AG08395 (cell line): ENCODE results near the gene SEC14L6.

ENCODE experiments used
- DNase-seq: peaks from one replicate; pipeline ENCODE4 v3.0.0; 2012; ENCODE audit warnings: mixed read lengths, low spot score

Gene SEC14L6

GRCh38 chr22:30495041-30495784 is 51.3 kb downstream of the SEC14L6 start:
- DNase-seq, result no peak

DNA sequence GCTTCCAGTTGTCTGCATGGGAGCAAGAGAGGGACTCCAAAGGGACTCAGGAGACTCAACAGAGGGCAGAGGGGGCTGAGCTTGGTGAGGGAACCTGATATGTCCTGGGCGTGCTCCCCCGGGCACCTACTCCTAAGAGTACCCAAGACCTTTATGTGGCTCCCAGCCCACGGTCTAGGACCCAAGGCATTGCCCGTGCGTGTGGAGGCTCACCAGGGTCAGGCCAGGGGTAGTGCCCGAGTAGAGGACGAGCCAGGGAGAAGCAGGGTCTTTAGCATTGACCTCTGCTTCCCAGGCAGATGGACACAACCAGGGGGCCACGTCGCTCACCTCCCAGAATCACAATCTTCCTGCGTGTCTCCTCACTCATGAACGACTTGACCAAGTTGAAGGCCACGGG is 54.4 kb downstream of the SEC14L6 start:
- no peak for DNase-seq

GRCh38 chr22:30491381-30491780 is 55.2 kb downstream of the SEC14L6 start:
- DNase-seq, result no peak

DNA sequence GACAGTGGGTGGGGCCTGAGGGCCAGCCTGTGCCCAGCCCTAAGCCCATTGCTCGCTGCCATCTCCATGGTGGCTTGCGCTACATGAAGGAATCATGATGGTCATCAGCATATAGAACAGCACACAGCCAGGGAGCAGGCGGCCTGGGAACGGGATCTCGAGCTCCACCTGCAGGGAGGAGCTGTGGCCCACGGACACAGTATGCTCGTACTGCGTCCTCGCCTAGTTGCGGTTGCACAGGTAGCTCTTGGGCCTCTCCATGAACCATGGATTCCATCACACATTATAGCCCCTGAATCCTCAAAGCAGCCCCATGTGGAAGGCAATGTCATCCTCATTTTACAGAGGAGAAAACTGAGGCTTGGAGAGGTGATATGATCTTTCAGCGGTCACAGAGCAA is 56.1 kb downstream of the SEC14L6 start:
- no peak for DNase-seq

- DNase-seq, result no peak
Measured at GRCh38 chr22:30488121-30488520, 58.4 kb downstream of the SEC14L6 start.

DNA sequence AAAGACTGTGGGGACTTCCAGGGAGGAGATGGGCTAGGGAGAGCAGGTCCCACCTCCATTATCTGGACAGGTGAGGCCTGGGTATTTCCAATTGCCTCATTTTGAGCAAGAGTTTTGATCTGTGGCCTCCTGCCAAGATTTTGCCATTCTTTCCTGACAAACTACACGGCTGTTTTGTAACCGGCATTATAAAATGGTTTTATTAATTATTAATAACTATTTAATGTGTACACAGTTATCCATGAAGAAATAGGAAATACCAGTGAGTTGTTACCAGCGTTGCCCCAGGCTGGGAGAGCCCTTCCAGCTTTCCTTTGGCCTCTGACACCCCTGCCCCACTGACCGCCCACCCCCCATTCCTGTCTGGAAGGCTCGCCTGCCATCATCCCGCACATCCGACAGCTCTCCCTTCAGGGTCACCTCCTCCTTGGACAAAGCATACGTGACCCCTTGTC is 59.9 kb downstream of the SEC14L6 start:
- no peak for DNase-seq

GRCh38 chr22:30486118-30486517 is 60.4 kb downstream of the SEC14L6 start:
- no peak for DNase-seq

DNA sequence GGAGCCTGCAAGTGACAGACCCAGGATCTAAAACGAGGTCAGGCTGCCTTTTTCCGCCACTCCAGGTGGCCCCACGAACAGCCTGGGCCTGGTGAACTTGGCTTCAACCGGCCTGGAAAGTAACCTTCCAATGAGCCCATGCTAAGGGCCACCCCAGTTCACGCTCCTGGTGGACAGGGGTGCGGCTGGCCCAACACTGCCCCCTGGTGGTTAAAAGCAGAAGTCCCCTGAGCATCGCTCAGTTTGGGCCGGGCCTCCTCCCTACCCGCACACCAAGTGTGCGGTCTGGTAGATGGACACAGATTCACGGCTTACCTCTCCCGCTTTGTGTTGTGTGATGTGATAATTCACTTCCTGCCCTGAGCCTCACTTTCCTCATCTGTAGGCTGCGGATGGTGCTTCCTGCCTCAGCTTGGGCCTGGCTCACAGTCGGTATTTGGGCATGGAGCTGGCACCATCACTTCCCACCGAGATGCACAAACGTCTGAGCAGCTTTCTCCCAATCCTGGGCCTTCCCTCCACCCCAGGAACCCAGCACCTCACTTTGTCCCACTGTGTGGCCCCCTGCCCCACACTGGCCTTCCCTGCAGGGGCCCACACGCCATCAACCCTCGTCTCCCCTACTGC is 61.1 kb downstream of the SEC14L6 start:
- peak; percentile 95 for DNase-seq

DNA sequence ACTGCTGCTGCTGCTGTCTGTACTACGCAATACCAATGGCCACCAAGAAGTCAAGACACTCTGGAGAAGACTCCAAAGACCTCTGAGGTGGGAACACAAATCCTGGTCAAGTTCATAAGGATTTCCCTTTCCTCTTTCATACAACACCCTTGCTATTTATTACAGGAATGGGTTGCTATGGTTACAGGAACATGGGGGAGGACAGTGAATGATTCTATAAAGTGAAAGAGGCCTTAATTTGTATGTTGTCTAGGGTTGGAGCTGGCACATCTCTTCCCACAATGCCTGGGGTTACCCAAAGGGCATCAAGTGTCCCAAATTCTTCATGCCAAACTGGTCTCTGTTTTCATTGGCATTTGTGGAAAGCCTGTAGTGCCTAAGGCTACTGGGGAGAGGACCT is 63.4 kb downstream of the SEC14L6 start:
- DNase-seq, result no peak

- peak; percentile 39 for DNase-seq
Measured at GRCh38 chr22:30481711-30482110, 64.8 kb downstream of the SEC14L6 start.

- no peak for DNase-seq
Measured at GRCh38 chr22:30479981-30480380, 66.6 kb downstream of the SEC14L6 start.

GRCh38 chr22:30474683-30475424 is 71.7 kb downstream of the SEC14L6 start:
- no peak for DNase-seq

DNA sequence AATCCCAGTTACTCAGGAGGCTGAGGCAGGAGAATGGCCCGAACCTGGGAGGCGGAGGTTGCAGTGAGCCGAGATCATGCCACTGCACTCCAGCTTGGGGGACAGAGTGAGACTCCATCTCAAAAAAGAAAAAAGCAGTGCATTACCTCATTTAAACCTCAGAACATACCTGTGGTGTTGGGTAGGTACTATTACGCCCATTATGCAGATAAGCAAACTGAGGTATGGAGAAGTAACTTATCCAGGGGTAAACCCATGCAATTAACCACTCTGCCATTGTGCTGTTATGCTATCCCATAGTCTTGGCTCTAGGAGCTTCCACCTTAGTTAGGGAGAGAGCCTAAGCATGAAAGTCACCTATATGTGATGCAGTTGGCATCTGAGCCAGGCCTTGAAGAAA is 72.4 kb downstream of the SEC14L6 start:
- DNase-seq, result no peak

DNA sequence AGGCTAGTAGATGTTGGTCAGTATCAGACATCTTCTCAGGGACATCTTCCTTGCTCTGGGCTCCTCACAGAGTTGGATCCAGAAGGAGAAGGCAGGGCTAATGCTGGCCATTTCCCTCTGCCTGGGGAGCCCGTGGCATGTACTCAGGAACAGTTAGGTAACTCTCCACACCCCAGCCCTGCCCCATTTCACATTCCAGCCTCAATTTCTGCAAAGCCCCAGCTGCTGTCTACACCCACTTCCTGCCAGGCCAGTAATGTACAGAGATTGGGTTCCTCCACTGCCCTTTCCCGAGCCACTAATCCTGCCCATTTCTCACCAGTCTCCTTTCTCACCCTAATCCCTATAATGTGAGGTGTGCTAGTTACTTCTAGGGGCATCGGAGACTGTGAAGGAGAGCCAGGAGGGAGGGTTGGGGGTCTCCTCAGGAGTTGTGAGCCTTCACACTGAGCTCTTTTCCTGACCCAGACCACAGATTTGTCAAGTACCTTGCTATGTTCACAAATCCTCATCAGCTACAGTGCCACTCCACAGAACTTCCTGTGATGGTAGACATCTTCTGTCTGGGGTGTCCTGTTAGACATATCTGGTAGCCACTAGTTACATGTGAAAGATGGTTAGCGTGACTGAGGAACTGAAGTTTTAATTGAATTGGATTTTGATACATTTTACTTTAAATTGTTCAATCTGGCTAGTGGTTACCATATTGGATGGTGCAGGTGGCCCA is 73.4 kb downstream of the SEC14L6 start:
- DNase-seq, result no peak
